ELF-1 (cell line): ENCODE measurements around the gene MAP2.

ENCODE experiments used
- DNase-seq: peaks from one replicate; pipeline ENCODE4 v3.0.0-alpha.2; 2016; ENCODE audit warnings: low read depth, low spot score

MAP2 gene

DNA sequence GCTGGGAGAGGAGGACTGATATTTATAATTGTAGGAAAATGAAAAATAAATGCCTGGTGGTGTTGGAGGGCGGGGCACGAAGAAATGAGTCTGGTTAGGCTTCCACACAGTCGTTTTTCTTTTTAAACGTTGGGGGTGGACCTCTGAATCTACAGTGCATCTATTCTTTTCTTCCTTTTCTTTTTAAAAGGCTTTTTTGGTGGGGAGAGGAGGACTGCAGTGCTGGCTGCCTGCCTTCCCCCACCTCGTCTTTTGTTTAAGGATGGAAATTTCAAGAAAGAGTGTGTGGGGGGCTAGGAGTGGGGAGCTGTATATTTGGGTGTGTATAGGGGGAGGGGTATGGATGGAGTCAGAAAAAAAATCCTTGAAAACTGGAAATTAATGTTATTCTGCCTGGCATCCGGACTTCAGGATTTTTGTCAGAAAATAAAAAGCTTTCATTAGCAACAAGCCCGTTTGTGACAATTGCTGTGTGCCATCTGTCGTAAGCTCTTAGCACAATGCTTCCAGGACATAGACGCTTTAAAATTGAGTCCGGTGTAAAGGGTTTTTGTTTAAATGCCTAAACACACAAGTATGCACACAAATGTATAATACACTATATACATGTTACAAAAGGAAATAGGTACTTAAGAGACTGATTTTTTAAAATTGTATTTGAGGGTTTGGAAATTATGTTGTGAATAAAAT, 1.1 kb downstream of the MAP2 start:
- DNase-seq, result no peak

DNA sequence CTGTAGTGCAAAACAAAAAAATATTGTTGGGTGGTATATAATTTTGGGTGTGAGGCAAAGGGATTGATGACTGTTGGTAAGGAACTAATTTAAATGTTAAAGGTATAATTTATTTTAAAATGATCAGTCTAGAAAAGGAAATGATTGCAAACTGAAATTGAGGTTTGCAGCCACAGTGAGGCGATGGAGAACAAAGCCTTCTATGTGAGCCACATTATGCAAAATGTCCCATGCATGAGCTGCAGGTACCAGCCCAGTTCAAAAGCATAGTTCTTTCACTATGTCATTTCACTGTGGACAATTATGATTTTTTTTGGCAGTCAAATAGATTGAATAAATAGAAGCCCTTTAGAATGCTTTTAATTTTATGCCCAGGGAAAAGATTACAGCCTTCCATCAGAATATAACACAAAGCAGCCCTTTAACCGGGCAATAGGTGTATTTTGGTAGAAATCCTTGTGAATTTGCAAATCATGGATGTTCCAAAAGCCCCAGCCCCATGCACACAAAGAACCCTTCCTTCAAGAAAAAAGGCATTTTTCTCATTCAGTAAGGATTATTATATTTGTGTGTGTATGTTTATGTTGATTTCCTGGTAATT, 1.7 kb downstream of the MAP2 start:
- DNase-seq, result no peak

DNA sequence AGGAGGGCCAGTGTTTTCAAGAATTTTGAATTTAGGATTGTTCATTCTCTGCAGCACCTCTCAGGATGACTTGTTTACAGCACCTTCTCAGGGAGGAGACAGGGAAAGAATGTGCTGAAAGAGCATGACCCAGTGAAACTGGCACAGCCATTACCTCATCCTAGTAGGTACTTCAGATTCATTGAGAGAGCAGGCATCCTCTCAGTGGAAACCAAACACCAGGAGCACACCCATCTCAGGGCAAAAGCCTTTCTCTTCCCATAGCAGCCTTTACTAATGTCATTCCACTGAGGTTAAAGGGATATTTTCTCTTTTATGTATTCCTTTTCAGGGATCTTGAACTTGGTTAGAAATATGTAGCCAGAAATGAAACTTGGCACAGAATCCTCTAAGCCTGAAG, 2.6 kb downstream of the MAP2 start:
- DNase-seq, result peak; percentile 16

DNA sequence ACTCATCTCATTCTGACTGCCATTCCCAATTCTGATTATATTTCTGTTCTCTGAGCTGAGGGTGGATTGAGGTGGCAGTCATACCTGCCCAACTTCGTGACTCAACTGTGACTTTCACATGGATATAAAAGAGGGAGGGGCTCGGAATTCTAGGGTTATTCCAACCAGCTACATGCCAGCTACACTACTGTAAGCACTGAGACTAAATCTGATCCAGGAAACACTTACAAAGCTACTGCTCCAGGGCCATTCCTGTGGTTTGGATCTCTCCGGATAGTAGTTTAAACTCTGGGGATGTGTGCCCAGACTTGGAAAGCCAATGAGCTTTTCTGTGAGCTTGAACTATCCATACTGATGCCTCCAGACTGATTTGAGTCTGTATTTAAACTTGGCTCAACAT, 7.9 kb downstream of the MAP2 start:
- DNase-seq, result no peak

DNA sequence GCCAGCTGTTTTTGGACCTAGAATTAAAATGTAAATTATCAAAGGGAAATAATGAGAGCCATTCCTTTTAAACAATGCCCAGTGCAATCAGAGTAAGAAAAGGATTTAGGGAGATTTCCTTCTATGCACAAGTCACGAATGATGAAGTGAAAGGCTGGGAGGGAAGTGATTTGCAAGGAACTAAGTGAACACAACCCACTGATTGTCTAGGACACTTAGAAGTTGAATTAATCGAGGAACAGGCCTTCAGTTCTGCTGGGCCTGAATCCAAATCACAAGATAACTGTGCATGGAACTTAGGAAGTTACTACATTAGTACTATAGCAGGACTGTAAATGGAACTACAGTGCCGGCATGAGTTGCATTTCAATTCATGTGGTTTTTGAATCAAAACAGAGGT, 17.7 kb downstream of the MAP2 start:
- DNase-seq, result no peak

DNA sequence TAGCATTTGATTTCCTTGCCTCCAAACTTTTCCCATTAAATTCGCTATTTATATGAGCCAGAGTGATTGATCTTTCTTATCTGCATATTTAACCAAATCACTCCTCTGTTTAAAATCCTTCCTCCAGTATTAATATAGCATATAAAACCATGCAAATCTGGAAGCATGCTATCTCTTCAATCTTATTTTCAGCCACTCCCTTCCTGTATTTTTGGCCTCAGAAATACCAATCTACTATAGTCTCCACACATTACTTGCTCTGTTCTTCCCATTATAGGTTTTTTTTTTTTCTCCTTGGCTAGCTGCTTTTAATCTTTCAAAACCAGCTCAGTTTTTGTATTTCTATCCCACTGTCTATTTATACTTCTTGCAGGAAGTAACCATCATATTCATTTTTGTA, 19.1 kb downstream of the MAP2 start:
- DNase-seq, result no peak

DNA sequence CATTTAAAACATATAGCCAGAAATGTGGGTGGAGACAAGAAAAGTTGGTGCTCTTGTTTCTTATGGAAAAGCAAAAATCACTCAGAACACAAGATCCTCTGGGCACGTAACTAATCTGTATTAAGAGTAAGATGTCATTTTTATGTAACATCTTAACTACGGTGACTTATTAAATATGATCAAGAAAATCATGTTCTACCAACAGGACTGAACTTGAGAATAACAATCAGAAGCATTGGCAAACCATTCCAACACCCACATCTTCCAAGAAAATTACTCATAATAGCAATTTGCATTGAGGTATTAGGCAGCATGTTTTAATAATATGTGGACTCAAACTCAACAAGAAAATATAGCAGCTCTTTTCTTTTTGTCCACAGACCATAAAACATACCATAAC, 21.6 kb downstream of the MAP2 start:
- DNase-seq, result no peak

DNA sequence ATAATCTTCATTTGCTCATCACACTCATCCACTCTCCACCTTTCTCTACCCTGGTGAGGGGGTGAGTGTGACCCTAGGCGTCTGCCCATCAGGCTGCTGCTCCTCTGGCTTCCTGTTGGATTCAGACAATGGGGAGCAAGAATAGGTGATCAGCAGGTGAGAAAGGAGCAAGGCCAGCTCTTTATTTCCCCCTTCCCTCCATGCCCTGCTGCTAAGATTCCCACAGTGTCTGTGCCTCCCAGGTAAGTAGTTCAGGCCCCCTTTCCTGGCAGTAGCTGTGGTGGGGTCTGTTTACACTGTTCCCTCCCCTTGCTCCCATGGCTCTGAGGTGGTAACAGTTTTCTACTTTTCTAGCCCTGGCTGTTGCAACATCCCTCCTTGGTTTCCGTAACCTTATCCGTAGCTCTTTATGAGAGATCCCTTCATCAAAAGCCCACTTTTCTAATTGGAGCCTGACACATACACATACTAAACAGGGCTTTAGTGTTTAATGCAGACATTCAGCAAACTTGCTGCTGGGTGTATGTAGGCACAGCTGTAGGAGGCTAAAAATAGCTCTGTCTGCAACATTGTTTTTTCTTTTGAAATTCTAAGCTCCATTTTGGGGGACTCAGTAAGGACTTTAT, 27.5 kb downstream of the MAP2 start:
- no peak for DNase-seq

DNA sequence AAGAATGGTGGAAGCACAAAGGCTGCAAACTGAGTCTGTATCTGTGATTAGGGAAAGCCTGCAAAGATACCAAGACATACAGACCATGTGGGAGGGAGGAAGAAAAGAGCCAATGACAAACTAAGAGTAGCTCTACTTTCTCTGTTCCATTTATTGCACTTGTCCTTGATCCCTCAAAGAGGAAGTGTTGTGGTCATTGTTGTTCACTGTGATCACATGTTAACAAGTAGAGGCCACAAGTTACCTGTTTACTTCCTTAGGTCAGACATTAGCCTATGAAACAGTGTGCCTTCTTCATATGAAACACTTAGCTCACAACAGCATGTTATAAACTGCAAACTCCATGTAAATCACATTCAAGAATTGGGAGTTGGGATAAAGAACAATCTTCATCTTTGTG, 32.6 kb downstream of the MAP2 start:
- no peak for DNase-seq

DNA sequence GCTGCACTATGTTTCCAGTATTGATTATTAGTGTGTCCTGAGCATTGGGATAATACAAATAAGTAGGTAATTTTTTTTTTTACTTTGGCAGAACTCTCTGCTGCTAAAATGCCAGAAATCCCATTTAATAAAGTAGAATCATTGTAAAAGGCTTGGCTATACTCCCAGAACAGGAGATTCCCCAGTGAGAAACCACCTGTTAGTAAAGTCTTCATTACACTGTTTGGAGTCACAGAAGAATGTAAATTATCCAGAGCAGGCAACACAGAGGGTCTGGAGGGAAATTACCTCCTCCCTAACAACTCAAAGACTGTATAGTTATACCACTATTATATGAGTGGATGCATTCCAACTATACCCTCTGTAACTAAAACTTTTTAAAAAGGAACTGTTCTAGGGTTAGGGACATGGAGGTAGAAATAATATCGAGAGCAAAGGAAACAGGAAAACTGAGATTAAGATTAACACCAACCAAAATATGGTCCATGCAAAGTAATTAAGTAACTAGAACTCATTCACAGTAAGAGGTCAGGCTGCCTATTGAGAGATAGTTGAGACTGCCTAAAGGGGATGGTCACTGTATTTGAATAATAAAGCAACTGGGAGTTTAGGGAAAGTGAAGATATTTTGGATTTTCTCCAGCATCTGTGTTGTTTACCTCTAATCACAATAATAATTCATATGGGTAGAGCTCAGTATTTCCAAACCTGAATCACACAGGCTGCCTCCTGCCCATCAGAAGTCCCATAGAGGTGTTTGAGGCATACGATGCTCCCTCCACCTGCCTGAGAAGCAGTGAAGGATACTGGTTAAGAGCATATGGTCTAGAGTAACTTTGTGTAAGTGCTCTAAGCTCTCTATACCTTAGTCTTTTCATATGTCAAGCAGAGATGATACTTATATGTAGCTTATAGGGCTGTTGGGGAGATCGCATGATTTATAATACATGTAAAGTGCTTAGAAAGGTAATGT, 34.4 kb downstream of the MAP2 start:
- no peak for DNase-seq

DNA sequence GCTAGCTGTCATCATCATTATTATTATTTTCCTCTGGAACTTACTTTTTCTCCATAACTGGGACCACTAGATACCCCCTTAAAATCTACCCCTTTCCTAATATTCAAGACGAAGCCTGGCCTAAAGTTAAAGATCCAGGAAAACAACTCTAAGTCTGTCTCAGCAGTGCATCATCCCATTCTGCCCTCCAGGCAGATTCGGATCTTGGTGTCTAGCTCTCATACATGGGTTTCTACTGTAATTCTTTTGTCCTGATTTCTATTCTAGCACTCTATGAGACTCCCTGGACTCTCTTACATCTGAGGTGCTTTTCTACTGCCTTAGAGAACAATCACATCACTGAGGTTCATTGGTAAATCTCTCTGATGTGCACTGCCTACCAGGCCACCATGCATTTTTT, 35.5 kb downstream of the MAP2 start:
- DNase-seq, result no peak

DNA sequence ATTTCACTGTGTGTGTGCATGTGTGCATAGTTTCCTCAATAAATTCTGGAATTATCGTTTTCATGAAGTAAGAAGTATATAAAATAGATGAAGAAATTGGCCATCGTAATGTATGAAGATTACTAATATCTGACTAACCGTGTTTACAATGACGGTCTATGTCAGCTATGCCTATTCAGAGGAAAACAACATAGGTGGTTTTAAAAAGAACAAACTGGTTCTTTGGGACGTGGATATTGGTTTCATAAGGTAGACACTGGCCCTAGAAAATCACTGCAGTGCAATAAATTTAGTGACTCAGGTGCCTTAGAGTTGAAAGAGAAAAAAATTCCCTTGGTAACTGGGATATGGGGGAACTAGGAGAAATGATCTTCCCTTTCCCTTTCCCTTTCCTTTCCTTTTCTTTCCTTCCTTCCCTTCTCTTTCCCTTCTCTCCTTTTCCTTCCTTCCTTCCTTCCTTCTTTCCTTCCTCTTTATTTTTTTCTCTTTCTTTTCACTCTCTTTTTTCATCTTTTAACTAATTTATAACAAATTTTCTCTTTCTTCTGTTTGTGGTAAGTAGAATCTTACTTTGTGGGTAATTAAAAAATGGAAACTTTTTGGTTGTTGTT, 36.4 kb downstream of the MAP2 start:
- no peak for DNase-seq

DNA sequence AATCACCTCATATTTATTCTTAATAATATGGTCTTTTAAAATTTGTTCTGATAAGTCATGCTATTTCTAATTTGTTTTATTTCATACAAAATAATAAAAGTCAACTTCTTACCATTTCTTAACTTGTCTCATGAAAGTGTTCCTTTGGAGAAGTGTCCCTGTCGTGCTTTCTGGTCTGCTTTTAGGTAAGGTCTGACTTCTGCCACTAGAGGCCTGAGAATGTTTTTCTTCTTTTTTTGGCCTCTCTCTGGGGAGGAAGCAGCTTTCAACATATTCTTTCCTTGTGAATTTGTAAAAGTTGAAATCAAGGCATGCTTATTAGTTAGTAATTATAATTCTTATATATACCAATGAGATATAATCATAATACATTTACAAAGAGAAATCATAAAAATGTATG, 39.4 kb downstream of the MAP2 start:
- DNase-seq, result no peak

DNA sequence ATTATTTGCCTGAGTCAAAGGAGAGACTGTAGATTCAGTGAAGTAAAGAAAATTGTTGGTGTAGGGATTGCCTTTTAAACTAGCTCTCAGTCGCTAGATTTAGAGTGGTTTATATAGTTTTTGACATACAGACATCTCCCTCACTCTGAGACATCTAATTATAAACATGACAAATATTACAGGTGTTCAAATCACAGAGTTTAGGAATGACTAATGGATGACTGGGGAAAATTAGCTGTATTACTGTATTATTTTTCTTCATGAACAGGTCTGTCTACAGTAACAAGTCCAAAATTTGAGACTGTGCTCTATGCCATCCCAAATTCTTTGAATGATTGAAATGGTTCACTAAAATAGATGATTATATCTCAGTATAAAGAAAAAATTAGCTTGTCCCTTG, 40.0 kb downstream of the MAP2 start:
- DNase-seq, result no peak

DNA sequence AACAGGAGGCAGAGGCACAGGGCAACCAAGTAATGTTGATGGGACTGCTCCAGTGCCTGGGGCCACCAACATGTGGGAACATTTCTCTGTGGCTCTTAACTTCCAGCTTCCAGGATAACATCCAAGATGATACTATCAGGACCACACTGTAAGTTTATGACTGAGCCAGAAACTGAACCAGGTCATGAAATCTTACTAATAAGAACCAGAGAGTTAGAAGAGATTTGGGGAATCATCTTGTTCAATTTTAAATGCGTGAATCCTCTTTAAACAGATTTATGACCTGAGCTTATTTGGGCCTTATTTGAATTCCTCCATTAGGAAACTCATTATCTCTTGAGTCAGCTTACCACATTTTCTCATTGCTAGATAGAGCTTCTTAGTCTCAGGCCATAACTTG, 45.0 kb downstream of the MAP2 start:
- DNase-seq, result no peak

DNA sequence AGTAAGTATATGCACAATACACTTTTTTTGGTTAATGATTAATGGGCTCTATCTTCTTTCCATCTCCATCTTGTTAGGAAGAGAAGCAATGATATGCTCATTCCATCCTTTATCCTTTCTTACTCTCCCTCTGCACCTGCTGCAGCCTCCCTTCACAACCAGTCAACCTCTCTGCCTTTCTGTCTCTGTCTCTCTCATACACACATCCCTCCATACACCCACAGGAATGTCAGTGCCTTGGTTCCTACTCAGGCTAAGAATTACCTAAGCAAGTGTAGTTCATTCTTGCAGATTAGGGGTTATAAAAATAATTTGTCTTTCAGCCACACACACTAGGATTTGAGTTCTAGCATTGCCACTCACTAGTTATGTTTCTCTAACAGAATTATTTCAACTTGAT, 45.6 kb downstream of the MAP2 start:
- DNase-seq, result no peak

DNA sequence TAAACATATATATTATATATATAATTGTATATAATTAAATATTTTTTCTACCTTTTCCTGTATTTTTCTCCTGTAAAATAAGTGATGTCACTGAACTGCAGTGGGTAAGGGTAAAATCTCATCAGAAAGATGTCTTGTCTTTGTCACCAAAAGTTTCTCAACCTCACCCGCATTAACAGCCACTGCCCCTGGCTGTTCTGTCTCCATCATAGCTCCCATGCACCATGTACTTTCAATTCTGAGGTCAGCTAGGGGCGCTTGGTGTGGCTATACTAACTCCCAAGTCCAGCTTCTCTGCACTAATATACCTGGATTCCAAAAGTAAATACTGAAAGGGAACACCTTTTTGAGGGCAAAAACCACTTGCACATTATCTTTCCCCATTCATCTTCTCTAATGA, 46.6 kb downstream of the MAP2 start:
- no peak for DNase-seq

DNA sequence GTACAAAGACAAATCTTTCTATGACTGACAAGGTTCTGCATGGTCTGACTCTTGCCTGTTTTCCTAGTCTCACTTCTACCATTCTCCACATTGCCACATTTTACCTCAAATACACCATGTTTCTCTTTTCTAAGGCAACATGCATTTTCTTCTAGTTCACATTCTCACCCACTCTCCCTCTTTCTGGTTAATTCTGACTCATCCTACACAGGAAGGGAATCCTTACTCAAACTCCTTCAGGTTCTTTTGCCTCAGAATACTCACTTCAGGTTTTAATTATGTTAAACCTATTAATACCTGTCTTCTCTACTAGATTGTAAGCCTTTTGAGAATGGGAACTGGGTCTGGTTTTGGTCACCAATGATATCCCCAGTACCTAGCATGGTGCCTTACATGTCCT, 47.2 kb downstream of the MAP2 start:
- no peak for DNase-seq

DNA sequence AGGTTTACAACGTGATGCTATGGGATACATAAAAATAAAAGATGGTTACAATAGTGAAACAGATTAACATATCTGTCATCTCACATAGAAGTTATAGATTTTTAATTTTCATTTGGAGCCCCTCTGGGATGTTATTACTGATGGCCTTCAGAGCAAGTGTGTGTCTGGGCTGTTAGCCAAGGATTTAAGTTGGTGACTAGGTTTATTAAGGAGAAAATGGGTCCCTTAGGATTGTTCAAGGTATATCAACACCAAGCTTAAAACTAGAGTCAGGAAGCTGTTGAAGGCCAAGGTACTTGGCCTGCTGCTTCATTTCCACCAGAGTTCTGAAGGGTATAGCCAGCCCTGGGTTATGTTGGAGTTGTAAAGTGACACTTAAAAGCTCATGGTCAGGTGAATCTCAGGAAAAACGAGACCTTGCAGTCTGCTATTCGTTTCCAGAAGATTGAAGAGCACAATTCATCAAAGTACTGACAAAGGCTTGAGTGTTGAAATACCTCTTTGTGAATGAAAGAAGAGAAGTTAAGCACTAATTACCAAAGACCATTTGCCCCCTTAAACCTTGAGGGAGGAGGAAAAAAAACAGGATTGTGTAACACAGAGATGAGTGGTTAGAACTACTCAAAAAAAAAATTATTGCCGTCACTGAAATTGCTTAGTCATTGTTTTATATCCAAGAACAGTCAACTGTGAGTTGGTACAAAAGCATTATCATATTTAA, 48.4 kb downstream of the MAP2 start:
- peak; percentile 9 for DNase-seq

DNA sequence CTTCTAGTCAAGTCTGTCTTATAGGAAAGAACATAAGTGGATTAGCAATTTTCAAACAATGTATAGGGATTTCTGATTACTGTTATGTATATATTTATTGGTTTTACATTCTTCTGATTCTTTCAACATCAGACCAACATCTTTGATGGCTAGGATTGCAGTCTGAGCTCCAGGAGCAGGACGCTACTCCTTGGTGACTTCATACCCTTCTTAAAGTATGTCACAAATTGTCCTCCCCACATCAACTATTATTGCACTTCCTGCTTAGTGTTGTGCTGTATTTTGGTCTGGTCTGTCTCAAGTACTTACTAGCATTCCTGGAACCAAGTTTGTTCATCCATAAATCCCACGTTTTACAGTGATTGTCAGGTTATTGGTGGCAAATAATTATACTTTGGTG, 49.0 kb downstream of the MAP2 start:
- no peak for DNase-seq

DNA sequence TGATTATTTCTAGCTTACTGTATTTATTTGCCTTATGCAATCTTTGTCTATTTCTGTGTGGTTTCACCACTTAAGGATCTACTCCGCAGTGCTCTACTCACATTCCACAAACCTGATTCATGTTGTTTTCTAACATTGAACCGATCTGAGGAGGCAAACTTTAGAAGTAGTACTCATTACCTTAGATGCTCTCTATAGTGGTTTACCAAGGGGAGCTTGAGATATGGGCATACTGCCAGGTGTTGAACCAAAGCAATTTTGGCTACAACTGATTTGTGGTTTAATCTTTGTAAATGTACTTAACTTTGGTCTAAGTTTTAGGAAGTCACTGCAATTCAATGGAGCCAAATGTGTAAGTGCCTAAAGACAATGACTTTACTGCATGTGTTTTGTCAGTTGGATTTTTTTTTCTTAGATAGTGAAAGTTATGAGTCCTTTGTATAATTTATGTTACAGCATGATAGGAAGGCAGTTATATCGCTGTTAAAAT, 50.1 kb downstream of the MAP2 start:
- no peak for DNase-seq
